Vagina (tissue), 2 donors: Measurements from ENCODE around the gene RBM3. TPM values are rescaled to one million over a fixed set of nuclear protein-coding genes. Genes with fewer than 3 reads are reported as not detected.
A peak's percentile ranks its signal among the peaks of the same experiment; 100 is the strongest.

Source experiments
- DNase-seq, 2 donors: peaks; one replicate each; pipeline ENCODE4 v3.0.0-alpha.2; 2017; ENCODE audit errors: extremely low spot score in 2 of 2
- H3K27ac ChIP-seq: fragments of 200-600 bp; sonication (generic); one replicate; pipeline ENCODE4 v1.5.1; 2019
- H3K27me3 ChIP-seq: fragments of 200-600 bp; sonication (generic); one replicate; pipeline ENCODE4 v1.5.1; 2019
- H3K36me3 ChIP-seq, 2 donors: fragments of 200-600 bp; sonication (generic); one replicate each; pipeline ENCODE4 v1.5.1; 2017 to 2019
- H3K4me1 ChIP-seq: fragments of 200-600 bp; sonication (generic); one replicate; pipeline ENCODE4 v1.5.1; 2019
- H3K4me3 ChIP-seq, 2 donors: fragments of 200-600 bp; sonication (generic); 1 replicate in 1 of 2; 2 replicates in 1 of 2; pipeline ENCODE4 v1.5.1; 2016 to 2019
- H3K9me3 ChIP-seq: fragments of 200-600 bp; sonication (generic); one replicate; pipeline ENCODE4 v1.5.1; 2019
- CTCF ChIP-seq, 3 experiments: fragments of 450-650 bp in 2 of 3; fragments of 200-600 bp in 1 of 3; sonication (generic) in 1 of 3; IDR thresholded peaks; one replicate each; pipeline ENCODE4 v1.5.1; 2017 to 2019; ENCODE audit warnings: antibody characterized with exemption in 3 of 3, mild to moderate bottlenecking in 2 of 3, moderate library complexity in 2 of 3
- POLR2A ChIP-seq, 2 donors: fragments of 450-650 bp; IDR thresholded peaks; one replicate each; pipeline ENCODE4 v1.6.1; 2017; ENCODE audit warnings: antibody characterized with exemption in 2 of 2, mild to moderate bottlenecking in 2 of 2, moderate library complexity in 2 of 2
- POLR2AphosphoS5 ChIP-seq, 2 donors: sonication (generic); formaldehyde crosslinking; IDR thresholded peaks; one replicate each; pipeline ENCODE4 v1.9.0; 2017; ENCODE audit warnings: antibody characterized with exemption in 2 of 2, mild to moderate bottlenecking in 2 of 2, low read depth in 1 of 2; ENCODE audit not compliant: insufficient read depth in 1 of 2
- intact Hi-C: fragments of 100-400 bp; cut with DNase I; formaldehyde crosslinking; loops from one replicate; pipeline ENCODE4 v1.15.1; 2023
- total RNA-seq: library from RNA; depleted of rRNA; stranded (reverse); fragments of >200 nt; gene quantifications from one replicate; pipeline ENCODE4 v1.2.3, GENCODE V29; 2016

Gene RBM3
- total RNA-seq, 1 donor from 2014 or later, result 148 TPM

DNA sequence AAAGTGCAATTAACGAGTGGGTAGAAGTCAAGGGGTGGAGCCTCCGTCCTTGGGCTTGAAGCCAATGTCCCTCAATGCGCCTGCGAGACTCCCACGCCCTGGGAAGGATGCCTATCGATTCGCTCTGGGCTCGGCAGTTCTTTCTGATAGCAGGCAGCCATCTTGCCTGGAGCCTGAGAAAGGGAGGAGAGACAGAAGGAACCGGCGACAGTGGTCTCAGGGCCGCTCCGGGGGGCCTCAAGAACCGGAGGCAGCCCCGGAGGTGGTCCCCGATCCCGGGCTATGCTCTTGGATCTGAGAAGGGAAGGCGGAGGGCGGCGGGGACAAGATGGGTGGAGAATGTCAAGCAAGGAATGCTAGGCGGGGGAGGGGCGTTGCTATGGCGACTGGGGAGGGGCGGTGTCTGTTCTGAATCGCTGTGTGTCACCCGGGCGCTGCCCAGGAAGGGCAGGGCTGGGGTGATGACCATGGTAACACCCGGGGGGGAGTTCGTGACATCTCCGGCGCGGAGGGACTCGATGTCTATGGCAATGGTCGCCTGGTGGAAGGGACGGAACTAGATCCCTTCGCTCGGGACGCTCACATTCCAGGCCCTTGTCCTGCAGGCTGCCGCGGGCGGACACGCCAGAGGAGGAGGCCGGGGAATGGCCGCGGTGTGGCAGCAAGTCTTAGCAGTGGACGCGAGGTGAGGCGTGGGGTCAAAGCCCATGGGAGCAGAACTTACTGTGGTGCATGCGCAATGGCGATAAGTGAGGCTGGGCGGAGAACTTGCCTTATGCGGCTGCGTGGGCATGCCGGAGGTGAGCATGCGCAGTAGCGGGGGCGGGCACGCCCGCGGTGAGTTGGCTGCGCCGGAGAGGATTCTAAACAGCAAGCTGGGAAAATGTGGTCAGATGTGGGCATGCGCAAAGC lies 23.3 kb downstream of the RBM3 start, which contains the start of gene WDR13:
WDR13 (plus strand) TSS at position 140 of the 912 bp plus-strand sequence; CDS start at position 645, 505 bp downstream.
- peak in 1 of 2 donors; percentile 95 for DNase-seq
- Histone ChIP-seq H3K36me3 (peaks cover 0 to 38% of the 10 kb centered on the region in 2 donors), H3K9me3 (no peaks in the 10 kb centered on the region), H3K27me3 (no peaks in the 10 kb centered on the region), H3K4me1 (peaks cover 11% of the 10 kb centered on the region), H3K27ac (peak within 1 kb of the TSS; percentile 94), H3K4me3 (peak within 1 kb of the TSS; percentile 55 to 56)
- TF ChIP-seq CTCF (IDR thresholded peaks at IDR 0.05) (no peak), POLR2AphosphoS5 (IDR thresholded peaks at IDR 0.05; ENCODE audit: insufficient read depth in 1 of 2, low read depth in 1 of 2) (peak; percentile 75 to 91)
- intact Hi-C loops, result no loop called here

DNA sequence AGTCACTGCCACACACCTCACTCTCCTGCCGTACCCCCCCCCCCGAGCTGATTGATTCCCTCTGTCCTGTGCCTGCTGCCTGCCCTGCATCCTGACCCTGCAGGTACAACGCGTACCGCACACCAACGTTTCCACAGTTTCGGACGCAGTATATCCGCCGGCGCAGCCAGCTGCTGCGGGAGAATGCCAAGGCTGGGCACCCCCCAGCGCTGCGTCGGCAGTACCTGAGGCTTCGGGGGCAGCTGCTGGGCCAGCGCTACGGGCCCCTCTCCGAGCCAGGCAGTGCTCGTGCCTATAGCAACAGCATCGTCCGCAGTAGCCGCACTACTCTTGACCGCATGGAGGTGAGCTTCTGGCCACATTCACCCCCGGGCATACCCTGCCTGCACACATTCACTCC lies 24.3 kb downstream of the RBM3 start:
- Histone ChIP-seq H3K27ac (peak overlapping the region; percentile 94), H3K27me3 (no peaks in the 10 kb centered on the region), H3K36me3 (peaks cover 0 to 40% of the 10 kb centered on the region in 2 donors), H3K9me3 (no peaks in the 10 kb centered on the region), H3K4me1 (peaks cover 11% of the 10 kb centered on the region), H3K4me3 (peak overlapping the region; percentile 55 to 56)
- no peak for DNase-seq
- no peak for TF ChIP-seq CTCF (IDR thresholded peaks at IDR 0.05)
- TF ChIP-seq POLR2A (IDR thresholded peaks at IDR 0.05), result no peak
- no peak for TF ChIP-seq POLR2AphosphoS5 (IDR thresholded peaks at IDR 0.05; ENCODE audit: insufficient read depth in 1 of 2, low read depth in 1 of 2)
- intact Hi-C loops, result no loop called here

DNA sequence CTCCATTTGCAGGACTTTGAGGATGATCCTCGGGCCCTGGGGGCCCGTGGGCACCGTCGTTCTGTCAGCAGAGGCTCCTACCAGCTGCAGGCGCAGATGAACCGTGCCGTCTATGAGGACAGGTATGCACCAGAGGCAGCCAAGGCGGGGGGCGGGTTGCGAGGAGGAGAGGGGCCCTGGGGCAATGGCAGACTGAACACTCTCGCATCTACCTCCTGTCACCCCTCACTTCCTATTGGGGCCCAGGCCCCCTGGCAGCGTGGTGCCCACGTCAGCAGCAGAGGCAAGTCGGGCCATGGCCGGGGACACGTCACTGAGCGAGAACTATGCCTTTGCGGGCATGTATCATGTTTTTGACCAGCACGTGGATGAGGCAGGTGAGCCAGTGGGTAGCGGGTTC lies 25.1 kb downstream of the RBM3 start:
- DNase-seq, result no peak
- no peaks in the 10 kb centered on the region for H3K27me3 ChIP-seq
- H3K4me3 ChIP-seq, result no peak overlapping the region
- intact Hi-C loops, result no loop called here
- H3K36me3 ChIP-seq, result peaks cover 0 to 40% of the 10 kb centered on the region in 2 donors
- peaks cover 11% of the 10 kb centered on the region for H3K4me1 ChIP-seq
- TF ChIP-seq POLR2A (IDR thresholded peaks at IDR 0.05), result no peak
- TF ChIP-seq POLR2AphosphoS5 (IDR thresholded peaks at IDR 0.05; ENCODE audit: insufficient read depth in 1 of 2, low read depth in 1 of 2), result no peak
- no peak for TF ChIP-seq CTCF (IDR thresholded peaks at IDR 0.05)
- H3K27ac ChIP-seq, result no peak overlapping the region
- no peaks in the 10 kb centered on the region for H3K9me3 ChIP-seq

- Histone ChIP-seq H3K36me3 (peaks cover 0 to 40% of the 10 kb centered on the region in 2 donors), H3K4me1 (peaks cover 11% of the 10 kb centered on the region), H3K27ac (no peak overlapping the region), H3K4me3 (no peak overlapping the region), H3K9me3 (no peaks in the 10 kb centered on the region), H3K27me3 (no peaks in the 10 kb centered on the region)
- intact Hi-C loops, result no loop called here
- no peak for DNase-seq
- TF ChIP-seq POLR2AphosphoS5 (IDR thresholded peaks at IDR 0.05; ENCODE audit: insufficient read depth in 1 of 2, low read depth in 1 of 2) (no peak), POLR2A (IDR thresholded peaks at IDR 0.05) (no peak), CTCF (IDR thresholded peaks at IDR 0.05) (no peak)
These were observed 25.9 kb downstream of the RBM3 start for GRCh38 chrX:48600226-48600625.
